ENCODE measurements around the gene BABAM2. TPM values are rescaled to one million over a fixed set of nuclear protein-coding genes. Genes with fewer than 3 reads are reported as not detected.

Gene BABAM2
- polyA plus RNA-seq, 4 donors: 30.1 to 59.3 (median 55.6) TPM

- no peak for DNase-seq (ENCODE audit: low read depth in 4 of 4, low spot score in 3 of 4)
Measured at GRCh38 chr2:27906074-27906473, 15.5 kb downstream of the BABAM2 start.

GRCh38 chr2:27907547-27907946 is 17.0 kb downstream of the BABAM2 start:
- no peak for DNase-seq (ENCODE audit: low read depth in 4 of 4, low spot score in 3 of 4)

GRCh38 chr2:27909901-27910300 is 19.4 kb downstream of the BABAM2 start:
- no peak for DNase-seq (ENCODE audit: low read depth in 4 of 4, low spot score in 3 of 4)

- no peak for DNase-seq (ENCODE audit: low read depth in 4 of 4, low spot score in 3 of 4)
Measured at GRCh38 chr2:27911458-27912210, 21.1 kb downstream of the BABAM2 start.

GRCh38 chr2:27912512-27912911 is 22.0 kb downstream of the BABAM2 start:
- DNase-seq (ENCODE audit: low read depth in 4 of 4, low spot score in 3 of 4): no peak

- DNase-seq (ENCODE audit: low read depth in 4 of 4, low spot score in 3 of 4): no peak
Measured at GRCh38 chr2:27914041-27914804, 23.7 kb downstream of the BABAM2 start.

- DNase-seq (ENCODE audit: low read depth in 4 of 4, low spot score in 3 of 4): no peak
Measured at GRCh38 chr2:27914805-27915175, 24.3 kb downstream of the BABAM2 start.

GRCh38 chr2:27915191-27915590 is 24.7 kb downstream of the BABAM2 start:
- DNase-seq (ENCODE audit: low read depth in 4 of 4, low spot score in 3 of 4): no peak

GRCh38 chr2:27915874-27916273 is 25.3 kb downstream of the BABAM2 start:
- DNase-seq (ENCODE audit: low read depth in 4 of 4, low spot score in 3 of 4): no peak

GRCh38 chr2:27916293-27916995 is 25.9 kb downstream of the BABAM2 start:
- no peak for DNase-seq (ENCODE audit: low read depth in 4 of 4, low spot score in 3 of 4)

GRCh38 chr2:27920148-27920885 is 29.8 kb downstream of the BABAM2 start:
- DNase-seq (ENCODE audit: low read depth in 4 of 4, low spot score in 3 of 4): no peak

GRCh38 chr2:27921424-27921823 is 30.9 kb downstream of the BABAM2 start:
- no peak for DNase-seq (ENCODE audit: low read depth in 4 of 4, low spot score in 3 of 4)

- DNase-seq (ENCODE audit: low read depth in 4 of 4, low spot score in 3 of 4): no peak
Measured at GRCh38 chr2:27921880-27922547, 31.5 kb downstream of the BABAM2 start.

- DNase-seq (ENCODE audit: low read depth in 4 of 4, low spot score in 3 of 4): no peak
Measured at GRCh38 chr2:27922842-27923241, 32.3 kb downstream of the BABAM2 start.

GRCh38 chr2:27925766-27926472 is 35.4 kb downstream of the BABAM2 start:
- no peak for DNase-seq (ENCODE audit: low read depth in 4 of 4, low spot score in 3 of 4)

GRCh38 chr2:27929916-27930486 is 39.5 kb downstream of the BABAM2 start:
- DNase-seq (ENCODE audit: low read depth in 4 of 4, low spot score in 3 of 4): no peak

GRCh38 chr2:27931361-27931950 is 40.9 kb downstream of the BABAM2 start:
- DNase-seq (ENCODE audit: low read depth in 4 of 4, low spot score in 3 of 4): no peak

GRCh38 chr2:27932396-27932795 is 41.9 kb downstream of the BABAM2 start:
- no peak for DNase-seq (ENCODE audit: low read depth in 4 of 4, low spot score in 3 of 4)

- no peak for DNase-seq (ENCODE audit: low read depth in 4 of 4, low spot score in 3 of 4)
Measured at GRCh38 chr2:27935026-27935425, 44.5 kb downstream of the BABAM2 start.

All from left renal pelvis (tissue), 4 donors.